ENCODE measurements around the gene FOXD1.
"Not testable (repeated sequence)": the region's sequence is repeated elsewhere in the genome, so short reads cannot be mapped to it uniquely, and the experiment has no call there.

Gene FOXD1

DNA sequence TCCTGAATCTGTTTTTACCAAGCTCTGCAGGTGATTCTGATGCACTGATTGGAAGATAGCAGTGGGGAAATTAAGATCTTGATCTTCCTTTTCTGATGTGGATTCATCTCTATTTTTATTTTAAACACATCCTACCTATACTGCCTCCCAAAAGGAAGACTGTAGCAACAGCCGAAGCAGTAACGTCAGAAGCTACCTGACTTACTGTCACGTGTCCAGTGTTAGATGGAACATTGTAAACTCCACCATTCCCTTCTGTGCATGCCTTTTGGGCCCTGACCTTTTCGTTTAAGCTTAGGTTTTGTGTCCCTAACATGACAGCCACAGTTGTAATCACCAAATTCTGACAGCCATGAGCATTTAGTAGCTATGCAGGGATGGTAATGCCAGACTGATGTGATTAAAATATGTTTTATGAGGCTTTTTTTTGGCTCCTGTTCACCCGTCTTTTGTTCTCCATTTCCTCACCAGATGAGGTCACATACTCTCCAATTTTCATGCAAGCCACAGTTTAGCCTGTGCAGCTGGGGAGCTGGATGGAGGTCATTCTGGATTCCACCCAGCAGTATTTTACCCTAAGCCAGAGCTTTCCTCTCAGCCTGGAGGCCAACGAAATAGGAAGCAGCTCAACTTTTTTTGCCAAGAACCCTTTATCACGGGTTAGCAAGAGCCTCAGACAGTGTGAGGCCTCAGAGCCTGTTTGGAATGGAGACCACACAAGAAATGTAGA, 15.6 kb upstream of the FOXD1 start:
- DNase-seq (ENCODE audit: low read depth in 2 of 2), result no peak

- no peak for DNase-seq (ENCODE audit: low read depth in 2 of 2)
These were observed 11.6 kb upstream of the FOXD1 start for GRCh38 chr5:73460133-73460532.

DNA sequence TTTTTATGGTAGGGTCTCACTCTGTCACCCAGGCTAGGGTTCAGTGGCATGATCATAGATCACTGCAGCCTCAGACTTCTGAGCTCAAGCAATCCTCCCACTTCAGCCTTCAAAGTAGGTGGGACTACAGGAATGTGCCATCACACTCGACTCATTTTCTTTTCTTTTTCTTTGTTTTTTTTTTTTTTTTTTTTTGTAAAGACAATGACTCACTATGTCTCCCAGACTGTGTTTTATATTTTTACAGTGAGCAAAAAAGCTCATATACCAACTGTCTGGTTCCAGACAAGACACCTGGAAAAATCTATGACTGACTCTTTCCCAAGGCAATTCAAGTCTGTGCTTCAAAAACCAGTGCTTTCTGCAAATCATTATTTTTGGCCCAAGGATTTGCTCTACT, 10.8 kb upstream of the FOXD1 start:
- no peak for DNase-seq (ENCODE audit: low read depth in 2 of 2)

DNA sequence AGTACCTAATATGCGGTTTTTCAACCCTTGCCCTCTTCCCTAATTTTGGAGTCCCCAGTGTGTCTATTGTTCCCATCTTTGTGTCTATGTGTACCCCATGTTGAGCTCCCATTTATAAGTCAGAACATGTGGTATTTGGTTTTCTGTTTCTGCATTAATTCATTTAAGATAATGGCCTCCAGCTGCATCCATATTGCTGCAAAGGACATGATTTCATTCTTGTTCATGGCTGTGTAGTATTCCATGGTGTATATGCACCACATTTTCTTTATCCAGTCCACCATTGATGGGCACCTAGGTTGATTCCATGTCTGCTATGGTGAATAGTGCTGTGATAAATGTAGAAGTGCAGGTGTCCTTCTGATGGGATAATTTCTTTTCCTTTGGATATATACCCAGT, 7.9 kb upstream of the FOXD1 start:
- not testable (repeated sequence) for DNase-seq (ENCODE audit: low read depth in 2 of 2)

DNA sequence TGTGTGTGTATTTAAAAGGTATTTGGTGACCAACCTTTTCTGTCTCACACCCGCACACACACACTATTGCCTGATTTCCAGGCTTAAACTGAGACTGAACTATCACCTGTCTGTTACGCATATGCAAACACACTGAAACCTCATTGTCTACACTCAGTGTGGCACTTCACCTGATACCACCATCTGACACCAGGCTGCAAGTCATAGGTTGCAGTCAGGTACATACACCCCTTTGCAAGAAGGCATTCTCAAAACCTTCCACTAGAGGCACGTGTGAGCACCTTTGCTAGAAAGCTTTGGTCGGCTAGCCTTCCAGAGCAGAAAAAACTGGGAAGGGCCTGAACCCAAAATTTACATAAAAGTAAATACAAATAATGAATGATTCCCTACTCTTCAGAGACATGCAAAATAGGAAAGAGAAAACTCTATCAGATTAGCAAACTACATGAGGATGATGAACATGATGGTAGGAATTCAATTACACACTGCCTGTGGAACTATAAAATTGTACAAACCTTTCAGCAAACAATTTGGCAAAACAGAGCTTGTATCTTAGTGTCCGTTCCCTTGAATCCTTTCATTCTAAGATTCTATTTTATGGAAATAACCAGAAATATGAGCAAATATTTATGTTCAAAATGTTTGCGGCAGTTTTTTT, 5.9 kb upstream of the FOXD1 start:
- DNase-seq (ENCODE audit: low read depth in 2 of 2), result peak in 1 of 2 donors; percentile 16

GRCh38 chr5:73452215-73452614, 3.6 kb upstream of the FOXD1 start:
- no peak for DNase-seq (ENCODE audit: low read depth in 2 of 2)

DNA sequence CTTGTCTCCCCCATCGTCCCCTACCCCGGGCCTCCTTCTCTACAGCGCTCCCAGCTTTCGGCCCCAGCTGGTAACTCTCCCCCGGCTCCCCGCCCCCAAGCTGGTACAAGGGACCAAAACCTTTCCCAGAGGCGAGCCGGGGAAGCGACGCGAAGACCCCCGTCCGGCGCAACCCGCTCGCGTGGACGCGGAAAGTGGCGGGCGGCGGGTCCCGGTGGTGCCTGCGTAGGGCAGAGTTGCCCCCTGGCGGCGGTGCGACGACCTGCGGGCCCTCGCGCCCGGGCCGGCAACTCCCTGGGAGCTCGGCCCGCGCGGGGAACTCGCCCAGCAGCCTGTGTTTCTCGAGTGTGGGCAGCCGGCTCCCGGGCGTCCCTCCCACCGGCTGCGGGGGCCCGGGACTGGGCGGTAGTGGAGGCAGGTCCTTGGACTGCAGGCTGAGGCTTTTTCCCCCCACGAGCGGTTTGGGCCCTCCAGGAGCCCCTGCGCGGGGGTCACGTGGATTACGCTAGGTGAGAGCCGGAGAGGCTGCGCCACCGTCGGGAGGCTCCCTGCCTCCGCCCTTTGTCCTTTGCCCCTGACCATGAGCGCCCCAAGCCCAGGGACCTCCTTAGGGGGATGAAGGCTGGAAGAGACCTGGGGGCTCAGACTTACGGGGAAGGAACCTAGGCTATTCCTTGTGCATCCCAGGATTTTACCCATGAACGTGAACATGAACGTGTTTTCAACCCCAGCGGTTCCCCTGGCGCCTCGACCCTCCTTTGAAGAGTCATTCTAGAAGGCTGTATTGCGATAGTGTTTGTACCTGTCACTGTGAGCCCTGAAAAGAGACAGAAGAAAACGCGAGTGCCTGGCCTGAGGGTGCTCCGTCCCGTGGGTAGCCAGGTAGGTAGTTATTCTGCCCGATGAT, 2.9 kb upstream of the FOXD1 start:
- DNase-seq (ENCODE audit: low read depth in 2 of 2), result peak; percentile 18 to 30

DNA sequence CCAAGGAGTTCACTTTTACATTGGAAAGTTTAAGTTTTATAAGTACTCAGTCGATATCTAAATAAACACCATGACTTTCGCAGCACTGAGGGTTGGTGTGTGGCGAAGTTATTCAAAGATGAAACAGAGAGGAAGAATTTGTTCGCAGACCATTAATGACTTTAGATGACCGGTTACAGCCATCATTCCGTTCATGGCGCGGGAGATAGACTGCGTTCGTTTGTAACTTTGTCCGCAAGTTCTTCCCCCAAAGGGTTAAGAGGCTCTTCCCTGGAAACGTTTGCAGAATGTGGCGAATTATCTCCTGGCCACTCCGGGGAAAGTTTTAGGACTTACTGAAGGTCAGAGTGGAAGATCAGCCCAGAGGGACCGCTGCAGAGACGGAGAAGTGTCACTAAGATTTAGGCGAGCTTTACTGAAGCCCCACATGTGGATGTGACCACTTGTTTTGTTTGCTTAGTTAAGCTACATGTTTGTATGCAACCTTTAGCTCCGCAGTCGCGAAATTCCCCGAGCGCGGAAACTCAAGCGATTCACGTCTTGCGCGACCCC, 2.2 kb upstream of the FOXD1 start:
- DNase-seq (ENCODE audit: low read depth in 2 of 2), result no peak

DNA sequence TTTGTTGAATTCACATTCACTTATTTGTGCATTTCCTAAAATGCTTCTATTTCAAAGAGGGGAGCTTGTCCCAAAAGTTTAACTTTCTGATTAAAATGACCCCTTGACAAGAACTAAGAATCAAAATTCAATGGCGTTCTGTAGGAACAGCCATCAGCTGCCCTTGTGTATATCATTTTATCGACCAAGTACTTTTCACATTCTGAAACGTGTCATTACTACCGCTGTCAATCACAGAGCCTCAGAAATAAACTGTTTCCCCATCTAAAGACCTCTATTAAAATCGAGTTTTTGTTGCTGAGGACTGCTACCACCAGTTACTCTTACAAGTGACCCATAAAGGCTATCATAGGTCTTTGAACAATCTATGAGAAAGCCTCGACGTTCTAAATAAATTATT, 1.6 kb upstream of the FOXD1 start:
- no peak for DNase-seq (ENCODE audit: low read depth in 2 of 2)

DNA sequence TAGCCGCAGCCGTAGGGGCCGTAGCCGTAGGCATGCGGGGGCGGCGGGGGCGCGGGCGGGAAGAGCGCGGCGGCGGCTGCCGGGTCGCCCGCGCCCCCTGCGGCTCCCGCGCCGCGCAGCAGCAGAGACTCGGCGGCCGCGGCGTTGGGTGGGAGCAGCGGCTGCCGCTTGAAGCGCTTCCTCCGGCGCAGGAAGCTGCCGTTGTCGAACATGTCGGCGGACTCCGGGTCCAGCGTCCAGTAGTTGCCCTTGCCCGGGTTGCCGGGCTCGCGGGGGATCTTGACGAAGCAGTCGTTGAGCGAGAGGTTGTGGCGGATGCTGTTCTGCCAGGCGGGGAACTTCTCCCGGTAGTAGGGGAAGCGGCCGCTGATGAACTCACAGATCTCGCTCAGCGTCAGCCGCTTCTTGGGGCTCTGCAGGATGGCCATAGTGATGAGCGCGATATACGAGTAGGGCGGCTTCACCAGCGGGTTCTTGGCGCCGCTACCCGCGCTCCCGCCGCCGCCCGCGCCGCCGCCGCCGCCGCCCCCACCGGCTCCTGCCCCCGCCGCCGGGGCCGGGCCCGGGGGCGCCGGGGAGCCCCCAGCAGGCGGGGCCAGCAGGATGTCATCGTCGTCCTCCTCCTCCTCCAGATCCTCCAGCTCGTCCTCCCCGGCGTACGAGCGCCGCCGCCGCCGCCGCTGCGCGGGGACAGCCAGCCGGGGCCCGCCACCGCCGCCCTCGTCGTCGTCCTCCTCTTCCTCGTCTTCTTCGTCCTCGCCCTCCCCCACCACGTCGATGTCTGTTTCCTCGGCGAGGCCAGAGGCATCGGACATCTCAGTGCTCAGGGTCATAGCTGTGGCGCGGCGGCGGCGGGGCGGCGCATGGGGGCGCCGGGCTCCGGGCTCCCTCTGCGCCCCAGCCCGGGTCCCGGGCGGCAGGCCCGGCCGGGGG, 781 bp downstream of the FOXD1 start:
- peak in 1 of 2 donors; percentile 14 for DNase-seq (ENCODE audit: low read depth in 2 of 2)

DNA sequence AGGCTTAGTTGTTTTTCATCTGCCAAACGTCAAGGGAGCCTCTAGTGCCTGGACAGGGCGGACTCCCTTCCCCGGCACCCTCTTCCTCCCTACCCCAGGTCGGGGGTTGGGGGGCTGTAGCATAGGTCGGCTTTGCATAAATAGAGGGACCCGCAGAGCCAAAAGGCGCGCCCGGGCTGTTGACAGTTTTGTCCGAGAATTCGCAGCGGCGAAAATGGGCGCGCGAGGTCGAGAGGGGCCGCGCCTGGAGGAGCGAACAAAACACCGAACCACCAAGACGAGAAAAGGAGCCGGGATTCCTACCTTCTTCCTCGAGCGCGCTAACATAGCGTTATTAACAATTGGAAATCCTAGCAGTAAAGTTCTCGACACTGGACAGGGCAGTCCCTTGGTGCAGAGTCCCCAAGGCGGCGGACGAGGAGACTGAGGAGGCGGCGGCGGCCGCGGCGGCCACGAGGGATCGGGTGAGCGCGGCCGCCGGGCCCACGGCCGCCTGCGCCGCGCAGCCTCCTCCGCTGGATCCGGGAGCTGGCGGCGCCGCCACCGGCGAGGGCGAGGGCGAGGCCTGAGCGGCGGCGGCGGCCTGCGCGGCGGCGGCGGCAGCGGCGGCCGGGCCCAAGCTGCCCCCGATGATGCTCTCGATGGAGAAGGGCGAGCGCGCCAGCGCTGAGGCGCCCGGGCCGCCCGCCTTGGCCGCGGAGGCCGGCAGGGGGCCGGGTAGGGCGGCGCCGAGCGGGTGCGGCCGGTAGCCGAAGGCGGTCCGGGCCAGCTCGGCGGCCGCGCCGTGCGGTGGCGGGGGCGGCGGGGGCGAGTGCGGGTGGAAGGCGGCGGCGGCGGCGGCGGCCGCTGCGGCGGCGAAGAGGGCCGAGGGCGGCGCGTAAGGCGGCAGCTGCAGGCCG, 1.7 kb downstream of the FOXD1 start:
- DNase-seq (ENCODE audit: low read depth in 2 of 2), result no peak

DNA sequence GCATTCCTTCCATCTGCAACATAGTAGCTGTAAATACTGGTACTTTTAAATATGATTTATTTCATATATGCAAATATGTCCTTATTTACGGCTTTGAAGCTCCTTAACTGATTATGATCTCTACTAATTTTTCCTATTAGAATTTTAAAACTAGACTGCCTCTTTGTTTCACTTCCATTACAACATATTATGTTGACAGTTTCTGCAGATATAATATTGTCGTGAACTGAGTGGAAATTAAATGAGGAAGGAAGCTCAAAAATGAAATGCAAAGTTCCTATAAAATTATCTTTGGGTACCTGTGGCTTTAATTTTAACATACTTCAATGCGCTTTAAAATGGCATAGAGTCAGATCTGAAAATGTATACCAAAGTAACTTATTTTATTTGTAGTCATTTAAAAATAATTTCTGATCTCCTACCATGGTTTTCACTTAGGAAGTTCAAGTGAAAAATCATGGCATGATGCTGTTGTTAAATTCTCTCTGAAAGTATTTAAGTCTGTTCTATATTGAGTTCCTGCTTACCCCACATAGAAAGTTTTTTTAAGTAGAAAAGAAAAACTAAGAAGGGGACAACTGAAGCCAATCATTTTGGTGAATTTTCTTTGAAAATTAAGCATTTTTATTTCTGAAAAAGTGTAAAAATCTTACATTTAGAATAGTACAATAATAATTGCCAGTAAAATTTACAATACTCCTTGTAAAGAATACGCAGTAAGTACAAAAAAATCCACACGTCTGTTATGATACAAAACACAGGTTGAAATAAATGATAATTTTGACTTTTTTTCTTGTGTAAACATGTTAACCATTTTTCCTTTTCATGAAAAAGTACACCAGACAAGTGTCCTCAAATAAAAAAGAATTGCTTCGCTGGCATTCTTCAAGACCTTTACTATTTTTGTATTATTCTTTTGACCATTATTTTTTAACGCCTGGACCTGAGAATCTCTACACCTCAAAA, 2.6 kb downstream of the FOXD1 start:
- no peak for DNase-seq (ENCODE audit: low read depth in 2 of 2)

DNA sequence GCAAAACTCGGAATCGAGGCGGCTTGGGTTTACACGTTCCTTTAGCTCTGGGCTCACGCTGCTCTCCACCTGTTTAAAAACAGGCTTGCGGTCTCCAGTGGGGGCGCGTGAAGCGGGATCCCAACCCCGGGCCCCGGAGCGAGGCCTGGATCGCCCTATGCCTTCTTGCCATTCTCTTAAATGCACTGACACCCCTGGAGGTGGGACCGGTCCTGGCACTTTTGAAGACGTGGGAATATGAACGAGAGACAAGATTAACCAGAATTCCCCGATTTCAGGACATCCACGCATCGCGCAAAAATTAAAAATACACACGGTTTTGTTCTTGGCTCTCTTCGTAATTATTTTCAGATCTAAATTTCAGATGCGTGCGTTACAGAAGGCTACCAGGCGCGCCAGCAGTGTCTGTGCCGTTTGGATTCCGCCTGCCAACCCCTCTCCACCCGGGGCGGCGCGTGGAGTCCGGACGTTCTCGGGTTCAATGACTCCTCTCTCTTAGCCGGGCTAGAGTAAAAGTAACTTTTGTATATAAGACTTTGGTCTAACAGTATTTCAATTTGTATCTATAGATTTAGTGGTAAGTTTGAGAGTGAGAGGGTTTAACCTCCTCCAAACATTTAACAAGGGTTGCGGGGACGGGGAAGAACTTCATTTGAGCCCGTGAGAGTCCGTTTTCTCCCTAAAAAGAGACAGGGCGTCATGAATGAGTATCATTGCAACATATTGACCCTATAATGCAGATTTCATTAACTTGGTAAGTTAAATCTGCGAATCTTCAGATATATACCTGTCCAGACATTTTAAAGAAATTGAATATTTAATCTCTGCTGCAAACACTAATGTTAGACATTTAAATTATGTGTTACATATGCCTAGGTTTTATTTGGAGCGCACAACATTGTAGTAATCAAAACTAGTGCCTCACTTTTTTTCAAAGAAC, 3.8 kb downstream of the FOXD1 start:
- no peak for DNase-seq (ENCODE audit: low read depth in 2 of 2)

DNA sequence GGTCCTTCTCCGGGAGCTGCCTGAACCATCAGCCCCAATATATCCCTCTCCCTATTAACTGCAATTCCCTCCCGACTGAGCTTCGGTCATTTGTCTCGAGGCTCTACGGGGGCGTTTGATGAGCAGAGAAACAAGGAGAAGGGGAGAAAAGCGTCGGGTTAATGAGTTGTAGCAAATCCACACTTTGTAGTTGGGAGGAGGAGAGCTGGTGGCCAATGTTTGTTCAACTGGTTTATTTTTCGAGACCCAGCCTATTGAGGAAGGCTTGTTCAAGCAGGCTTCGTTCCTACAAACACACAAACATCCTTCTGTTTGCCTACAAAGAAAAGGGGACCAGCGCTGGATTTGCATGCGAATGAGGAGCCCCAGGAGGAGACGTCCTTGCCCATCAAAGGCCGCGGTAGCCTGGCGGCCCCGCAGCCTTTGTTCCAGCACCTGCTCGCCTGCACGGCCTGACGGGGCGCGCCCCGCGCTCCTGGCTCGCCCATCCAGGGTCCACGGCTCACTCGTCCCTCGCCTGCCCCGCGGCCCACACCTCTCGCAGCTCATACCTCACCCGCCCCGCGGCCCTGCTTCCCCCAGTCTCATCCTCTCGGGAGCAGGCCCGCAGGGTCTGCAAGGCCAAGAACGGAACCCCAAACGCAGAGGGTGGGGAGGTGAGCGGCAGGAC, 4.6 kb downstream of the FOXD1 start:
- no peak for DNase-seq (ENCODE audit: low read depth in 2 of 2)

DNA sequence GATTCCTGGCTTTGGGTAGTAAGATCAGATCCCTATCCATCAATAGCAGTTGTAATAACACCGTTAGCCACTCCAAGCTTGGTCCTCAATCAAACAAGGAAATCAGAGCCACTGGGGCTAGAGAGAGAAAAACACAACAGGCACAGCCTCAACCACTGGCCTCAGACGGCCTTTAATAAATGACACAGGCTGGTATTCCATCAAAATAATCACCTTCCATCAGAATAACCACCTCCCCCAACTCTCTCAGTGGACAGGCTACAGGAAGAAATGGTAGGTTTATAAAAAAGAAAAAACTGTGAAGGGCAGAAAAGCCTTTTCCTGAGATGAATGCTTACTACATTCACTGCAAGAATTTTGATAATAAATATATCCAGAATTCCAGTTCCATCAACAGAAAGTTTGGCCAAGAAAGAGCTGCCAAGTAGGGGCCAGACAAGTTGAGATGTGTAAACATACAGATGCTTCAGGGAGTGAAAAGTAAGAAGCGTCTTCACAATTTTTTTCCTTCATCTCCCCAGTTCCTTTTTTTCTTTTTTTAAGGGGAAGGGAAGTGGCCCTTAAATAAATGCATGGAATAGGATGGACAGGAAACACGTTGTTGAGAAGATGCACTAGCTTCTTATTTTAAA, 5.5 kb downstream of the FOXD1 start:
- no peak for DNase-seq (ENCODE audit: low read depth in 2 of 2)

DNA sequence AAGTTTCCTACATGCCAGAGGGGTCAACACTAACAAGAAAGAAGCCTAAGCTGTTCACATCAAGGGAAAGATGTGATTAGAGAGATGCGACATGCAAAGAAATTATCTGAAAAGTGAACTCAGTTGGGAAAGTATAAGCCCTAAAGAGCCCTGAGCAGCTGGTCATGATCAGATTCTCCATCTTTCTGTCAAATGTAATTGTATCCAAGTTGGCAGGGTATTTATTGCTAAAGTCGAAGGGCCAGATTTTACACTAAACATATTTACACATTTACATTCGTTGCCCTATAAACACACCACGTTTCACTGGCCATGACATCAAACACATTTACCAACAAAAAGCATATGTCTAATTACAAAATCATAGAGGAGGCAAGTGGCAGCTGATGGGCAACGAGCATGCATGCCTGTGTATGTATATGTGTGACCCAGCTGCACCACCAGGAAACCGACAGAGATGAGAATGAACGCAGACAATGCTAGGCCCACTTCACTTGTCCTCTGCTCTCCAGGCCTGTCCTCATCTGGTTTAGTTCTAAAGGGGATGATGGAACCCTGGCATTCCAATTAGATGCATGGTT, 6.3 kb downstream of the FOXD1 start:
- DNase-seq (ENCODE audit: low read depth in 2 of 2), result no peak

All from activated CD8-positive, alpha-beta memory T cell treated with anti-CD3 and anti-CD28 coated beads for 4 hours (primary cell).